HepG2 (cell line): ENCODE measurements around the gene DGCR2. TPM values are rescaled to one million over a fixed set of nuclear protein-coding genes. Genes with fewer than 3 reads are reported as not detected.

ENCODE experiments used
- ATAC-seq: fragments of 200-7000 bp; cut with Tn5 transposase; 3 replicates; pipeline ENCODE4 v1.9.1; 2020; ENCODE audit warnings: mild to moderate bottlenecking, moderate library complexity
- BruUV-seq: library from RNA; stranded (reverse); fragments of 400-500 nt; replicated peaks from 2 replicates; lab custom pipeline; 2021; lab: Mats Ljungman, UMichigan
- CTCF ChIA-PET: fragments of 300-600 bp; formaldehyde crosslinking; extraction: SDS; loops from one replicate; lab custom pipeline; 2021; ENCODE audit warnings: low total read pairs, inconsistent platforms, low intra/inter-chr PET ratio; lab: Yijun Ruan, JAX
- POLR2A ChIA-PET: fragments of 350-600 bp; sonication (Branson Sonifier 250); formaldehyde crosslinking; loops from one replicate; lab custom pipeline; 2020; ENCODE audit warnings: antibody characterized with exemption, inconsistent platforms; lab: Yijun Ruan, JAX
- DNase-seq: peaks from one replicate; pipeline ENCODE4 v3.0.0-alpha.2; 2015; ENCODE audit warnings: low spot score
- FAIRE-seq: peaks from 3 replicates; lab custom pipeline; 2011; peaks lifted over from hg19 to GRCh38; lab: Jason Lieb, UNC
- H2AFZ ChIP-seq: one replicate; pipeline ENCODE4 v1.6.1; 2011; ENCODE audit warnings: low read length, inconsistent platforms
- H3K27ac ChIP-seq: fragments of 300-600 bp; 3 replicates; pipeline ENCODE4 v1.8.0; 2011; ENCODE audit warnings: mixed run types, mild to moderate bottlenecking, mixed read lengths, low read length, inconsistent platforms; ENCODE audit not compliant: insufficient read depth; ENCODE audit errors: extremely low read length
- H3K27me3 ChIP-seq, 2 experiments: fragments of 200-600 bp in 1 of 2; 2 replicates in 1 of 2; 3 replicates in 1 of 2; pipeline versions ENCODE4 v1.6.0 to v1.8.0; 2011; ENCODE audit warnings: low read length in 2 of 2, mild to moderate bottlenecking in 2 of 2, moderate library complexity in 2 of 2, inconsistent platforms in 1 of 2; ENCODE audit not compliant: insufficient read depth in 2 of 2, control insufficient read depth in 1 of 2
- H3K36me3 ChIP-seq, 2 experiments: fragments of 200-600 bp in 1 of 2; replicated peaks in 1 of 2; 2 replicates in 1 of 2; 3 replicates in 1 of 2; pipeline versions ENCODE4 v1.5.1 to v1.8.0; 2011; ENCODE audit warnings: low read length in 2 of 2, inconsistent platforms in 1 of 2; ENCODE audit not compliant: insufficient read depth in 2 of 2, control insufficient read depth in 1 of 2
- H3K4me1 ChIP-seq: 2 replicates; pipeline ENCODE4 v1.5.1; 2012; ENCODE audit warnings: low read length, inconsistent platforms; ENCODE audit not compliant: insufficient read depth
- H3K4me2 ChIP-seq: 2 replicates; pipeline ENCODE4 v1.6.0; 2011; ENCODE audit warnings: low read depth, low read length, inconsistent platforms
- H3K4me3 ChIP-seq, 3 experiments: fragments of 200-600 bp in 1 of 3; sonication (generic), shearing (Covaris generic) in 1 of 3; replicated peaks in 1 of 3; 2 replicates each; pipeline ENCODE4 v1.5.1; 2011 to 2016; ENCODE audit warnings: low read length in 3 of 3, inconsistent platforms in 2 of 3, low read depth in 2 of 3, mild to moderate bottlenecking in 2 of 3, control low read depth in 1 of 3, mixed read lengths in 1 of 3; ENCODE audit not compliant: insufficient read depth in 1 of 3
- H3K79me2 ChIP-seq: one replicate; pipeline ENCODE4 v1.6.1; 2011; ENCODE audit warnings: low read length, inconsistent platforms; ENCODE audit not compliant: insufficient read depth
- H3K9ac ChIP-seq: 2 replicates; pipeline ENCODE4 v1.6.0; 2011; ENCODE audit warnings: mild to moderate bottlenecking, low read depth, low read length, inconsistent platforms; ENCODE audit not compliant: insufficient read depth
- H3K9me3 ChIP-seq: 2 replicates; pipeline ENCODE4 v1.5.1; 2012; ENCODE audit warnings: mild to moderate bottlenecking, low read length
- H4K20me1 ChIP-seq: 2 replicates; pipeline ENCODE4 v1.6.0; 2011; ENCODE audit warnings: inconsistent platforms, mild to moderate bottlenecking, low read length, moderate library complexity; ENCODE audit not compliant: insufficient read depth
- KLF13 ChIP-seq: sonication (generic); formaldehyde crosslinking; IDR thresholded peaks from 2 replicates; pipeline ENCODE4 v1.4.0; 2020; ENCODE audit warnings: mild to moderate bottlenecking, missing genetic modification reagents
- KLF16 ChIP-seq, 2 experiments: sonication (generic) in 1 of 2; formaldehyde crosslinking in 1 of 2; IDR thresholded peaks; 2 replicates each; pipeline versions ENCODE4 v1.6.1 to v1.8.0; 2016 to 2023; ENCODE audit warnings: missing genetic modification reagents in 2 of 2, missing compliant biosample characterization in 1 of 2
- KMT2B ChIP-seq: IDR thresholded peaks from 2 replicates; pipeline ENCODE4 v1.6.1; 2016; ENCODE audit warnings: missing genetic modification reagents, missing compliant biosample characterization
- PTBP1 ChIP-seq: fragments of 200-400 bp; formaldehyde crosslinking; IDR thresholded peaks from 2 replicates; pipeline ENCODE4 v1.6.1; 2018; ENCODE audit warnings: low read length, low read depth; ENCODE audit not compliant: poor library complexity, severe bottlenecking
- RAD51 ChIP-seq: fragments of 450-650 bp; IDR thresholded peaks from 2 replicates; pipeline ENCODE4 v1.6.1; 2016; ENCODE audit warnings: borderline replicate concordance
- REPIN1 ChIP-seq: sonication (generic); formaldehyde crosslinking; IDR thresholded peaks from 2 replicates; pipeline ENCODE4 v1.8.0; 2022; ENCODE audit warnings: missing genetic modification reagents, low read depth, mild to moderate bottlenecking, borderline replicate concordance
- SCMH1 ChIP-seq: sonication (generic); formaldehyde crosslinking; IDR thresholded peaks from 2 replicates; pipeline ENCODE4 v1.9.0; 2021; ENCODE audit warnings: missing genetic modification reagents, mild to moderate bottlenecking, borderline replicate concordance
- TBX2 ChIP-seq: sonication (generic); formaldehyde crosslinking; IDR thresholded peaks from 2 replicates; pipeline ENCODE4 v1.5.0; 2020; ENCODE audit warnings: missing genetic modification reagents, mild to moderate bottlenecking, borderline replicate concordance
- TEF ChIP-seq: sonication (generic); formaldehyde crosslinking; IDR thresholded peaks from 2 replicates; pipeline ENCODE4 v1.5.0; 2020; ENCODE audit warnings: missing genetic modification reagents
- ZBTB8A ChIP-seq: sonication (generic); formaldehyde crosslinking; IDR thresholded peaks from 2 replicates; pipeline ENCODE4 v1.4.0; 2020; ENCODE audit warnings: mild to moderate bottlenecking, low read depth, missing genetic modification reagents, borderline replicate concordance
- ZNF543 ChIP-seq: sonication (generic); formaldehyde crosslinking; IDR thresholded peaks from 2 replicates; pipeline ENCODE4 v1.4.0; 2020; ENCODE audit warnings: mild to moderate bottlenecking, missing genetic modification reagents
- ZNF567 ChIP-seq: sonication (generic); formaldehyde crosslinking; IDR thresholded peaks from 2 replicates; pipeline ENCODE4 v1.8.1; 2023; ENCODE audit warnings: mild to moderate bottlenecking, missing genetic modification reagents, borderline replicate concordance
- ZNF598 ChIP-seq: sonication (generic); formaldehyde crosslinking; IDR thresholded peaks from 2 replicates; pipeline ENCODE4 v1.5.1; 2020; ENCODE audit warnings: mild to moderate bottlenecking, missing genetic modification reagents, borderline replicate concordance
- ZNF660 ChIP-seq: sonication (generic); formaldehyde crosslinking; IDR thresholded peaks from 2 replicates; pipeline ENCODE4 v1.5.1; 2020; ENCODE audit warnings: mild to moderate bottlenecking, low read depth, missing genetic modification reagents, borderline replicate concordance
- WGBS: methylation state at CpG from one replicate; pipeline ENCODE4 v1.1.6; 2017; ENCODE audit warnings: low lambda C conversion rate; 5-methylcytosine and 5-hydroxymethylcytosine counted together
- in situ Hi-C: cut with HindIII; loops from 2 replicates; pipeline ENCODE4 v1.10.0; 2017; ENCODE audit warnings: low pct_unique_long_range_greater_than_20kb; ENCODE audit not compliant: extremely low pct_ligation_motif_present
- intact Hi-C: fragments of 100-400 bp; cut with micrococcal nuclease; formaldehyde crosslinking; loops from one replicate; pipeline ENCODE4 v1.10.0; 2022; ENCODE audit not compliant: unreplicated experiment
- polyA plus RNA-seq, 8 experiments: library from polyadenylated mRNA; depleted of rRNA in 3 of 8; stranded (reverse) in 7 of 8; unstranded in 1 of 8; fragments of >200 nt; fragmentation: Illumina TruSeq in 4 of 8; extraction: Trizol in 4 of 8; gene quantifications; 2 replicates each; pipeline versions ENCODE4 v1.2.1 to v1.2.3, GENCODE V29; 2011 to 2016; ENCODE audit warnings: low read depth in 4 of 8, missing spikeins in 1 of 8, mixed read lengths in 1 of 8; ENCODE audit not compliant: insufficient read depth in 1 of 8
- total RNA-seq, 5 experiments: library from RNA; depleted of rRNA; stranded (reverse); fragments of >200 nt; fragmentation: Illumina TruSeq; extraction: Trizol; gene quantifications; 2 replicates each; pipeline ENCODE4 v1.2.3, GENCODE V29; 2016; ENCODE audit warnings: low read depth in 1 of 5

DGCR2 gene
- total and polyA plus RNA-seq, 2 of the 13 experiments (the other 11 are each of a cell fraction or from before 2014, with no cell fraction given), result 23.1 to 35.3 TPM

DNA sequence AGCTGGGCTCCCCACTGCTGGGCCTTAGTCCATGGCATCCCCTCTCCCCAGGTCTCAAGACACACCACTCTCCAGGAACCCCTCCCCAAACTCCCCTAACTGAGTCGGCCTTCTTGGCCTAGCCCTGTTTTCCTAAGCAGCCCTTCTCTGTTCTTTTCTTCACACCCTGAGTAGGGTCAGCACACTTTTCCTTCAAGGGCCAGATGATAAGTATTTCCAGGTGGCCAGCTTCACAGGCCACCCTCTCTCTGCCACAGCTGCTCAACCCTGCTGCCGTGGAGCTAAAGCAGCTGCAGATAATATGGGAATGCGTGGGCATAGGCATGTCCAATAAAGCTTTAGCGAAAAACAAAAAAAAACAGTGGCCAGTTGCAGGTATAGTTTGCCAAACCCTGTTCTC, 24.1 kb downstream of the DGCR2 start:
- H3K79me2 ChIP-seq, result peaks cover 35% of the 10 kb centered on the region
- WGBS, result 97% methylated on average over 4 of the region's 4 CpGs
- DNase-seq, result no peak
- ChIA-PET POLR2A (no interaction called here), CTCF (no interaction called here)
- BruUV-seq, result no TSS peak
- H3K4me1 ChIP-seq, result no peaks in the 10 kb centered on the region
- H3K4me3 ChIP-seq, result no peak overlapping the region
- no peak overlapping the region for H3K4me2 ChIP-seq
- ATAC-seq, result no peak
- intact Hi-C loops, result no loop called here
- in situ Hi-C loops, result no loop called here
- no peaks in the 10 kb centered on the region for H4K20me1 ChIP-seq
- peaks cover 4 to 15% of the 10 kb centered on the region in 2 experiments; a peak in 4 of 5 replicates for H3K36me3 ChIP-seq
- H3K9me3 ChIP-seq, result no peaks in the 10 kb centered on the region
- TF ChIP-seq PTBP1 (no peak), SCMH1 (CRISPR knock-in tag) (no peak), ZNF567 (CRISPR knock-in tag) (no peak), KMT2B (no peak), ZBTB8A (CRISPR knock-in tag) (no peak), ZNF598 (CRISPR knock-in tag) (no peak), ZNF660 (CRISPR knock-in tag) (no peak), KLF16 (CRISPR knock-in tag; IDR thresholded peaks at IDR 0.05) (no peak), REPIN1 (CRISPR knock-in tag) (no peak), TBX2 (CRISPR knock-in tag) (no peak), KLF13 (CRISPR knock-in tag) (no peak), RAD51 (no peak), ZNF543 (CRISPR knock-in tag) (no peak), TEF (no peak)
- no peak overlapping the region for H3K9ac ChIP-seq
- H2AFZ ChIP-seq, result no peak overlapping the region
- H3K27me3 ChIP-seq, result no peaks in the 10 kb centered on the region; a peak in 1 of 5 replicates
- no peak overlapping the region for H3K27ac ChIP-seq
- no peak for FAIRE-seq
